Peyer's patch (tissue), 4 donors: Measurements from ENCODE around the gene DHRS3. TPM values are rescaled to one million over a fixed set of nuclear protein-coding genes. Genes with fewer than 3 reads are reported as not detected.

Experiments
- DNase-seq, 3 donors: peaks; one replicate each; pipeline ENCODE4 v3.0.0-alpha.2; 2017 to 2019
- H3K27ac ChIP-seq, 4 donors: fragments of 200-600 bp; sonication (generic); one replicate each; pipeline ENCODE4 v1.5.1; 2016 to 2019
- H3K27me3 ChIP-seq, 2 donors: fragments of 200-600 bp; sonication (generic); one replicate each; pipeline ENCODE4 v1.5.1; 2019
- H3K36me3 ChIP-seq, 3 donors: fragments of 200-600 bp; sonication (generic); one replicate each; pipeline ENCODE4 v1.5.1; 2016 to 2019
- H3K4me1 ChIP-seq, 4 donors: fragments of 200-600 bp; sonication (generic); one replicate each; pipeline ENCODE4 v1.5.1; 2016 to 2019
- H3K4me3 ChIP-seq, 4 donors: fragments of 200-600 bp; sonication (generic); 1 replicate in 3 of 4; 2 replicates in 1 of 4; pipeline ENCODE4 v1.5.1; 2016 to 2019; ENCODE audit warnings: mild to moderate bottlenecking in 1 of 4
- H3K9me3 ChIP-seq, 4 donors: fragments of 200-600 bp; sonication (generic); one replicate each; pipeline ENCODE4 v1.5.1; 2016 to 2019; ENCODE audit warnings: mild to moderate bottlenecking in 1 of 4
- CTCF ChIP-seq, 6 experiments: fragments of 450-650 bp in 4 of 6; fragments of 200-600 bp in 2 of 6; sonication (generic) in 1 of 6; IDR thresholded peaks; one replicate each; pipeline ENCODE4 v1.5.1; 2017 to 2019; ENCODE audit warnings: antibody characterized with exemption in 6 of 6, mild to moderate bottlenecking in 3 of 6, moderate library complexity in 1 of 6
- POLR2A ChIP-seq, 2 donors: fragments of 450-650 bp; IDR thresholded peaks; one replicate each; pipeline ENCODE4 v1.5.1; 2017; ENCODE audit warnings: antibody characterized with exemption in 2 of 2, mild to moderate bottlenecking in 2 of 2, moderate library complexity in 2 of 2
- total RNA-seq, 4 donors: library from RNA; depleted of rRNA; stranded (reverse); fragments of >200 nt; gene quantifications; one replicate each; pipeline ENCODE4 v1.1.0, GENCODE V29; 2016

The DHRS3 gene
- total RNA-seq, 4 donors from 2014 or later: 34.7 to 179 (median 108) TPM

- Histone ChIP-seq H3K27me3 (no peaks in the 10 kb centered on the region), H3K36me3 (no peaks in the 10 kb centered on the region), H3K9me3 (no peaks in the 10 kb centered on the region), H3K4me1 (peaks cover 0 to 32% (median 11%) of the 10 kb centered on the region in 4 donors), H3K4me3 (peak overlapping the region; percentile 53 to 92 (median 70)), H3K27ac (peak overlapping the region; percentile 81 to 96 (median 92))
- DNase-seq: peak; percentile 45 to 89 (median 89)
- peak in 2 of 6 experiments; percentile 36 to 37 for TF ChIP-seq CTCF (IDR thresholded peaks at IDR 0.05)
- TF ChIP-seq POLR2A (IDR thresholded peaks at IDR 0.05): peak in 1 of 2 donors; percentile 59
Observed at GRCh38 chr1:12618965-12619791, 1.2 kb upstream of the DHRS3 start.

DNA sequence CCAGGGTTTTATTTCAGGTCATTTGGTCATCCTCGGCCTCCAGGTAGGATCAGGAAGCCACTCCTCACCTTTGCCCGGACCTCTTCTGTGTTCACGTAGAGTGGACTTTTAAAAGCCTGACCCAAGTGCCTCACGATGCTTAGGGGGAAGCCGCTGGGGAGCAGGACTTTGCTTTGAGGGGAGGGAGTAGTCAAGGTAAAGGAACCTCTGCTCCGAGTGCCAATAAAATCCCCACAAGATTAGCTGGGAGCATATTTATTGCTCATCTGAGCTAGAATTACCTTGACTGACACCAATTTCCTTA, 603 bp upstream of the DHRS3 start:
- Histone ChIP-seq H3K36me3 (no peaks in the 10 kb centered on the region), H3K27me3 (no peaks in the 10 kb centered on the region), H3K4me3 (peak overlapping the region; percentile 53 to 92 (median 70)), H3K4me1 (peaks cover 0 to 37% (median 13%) of the 10 kb centered on the region in 4 donors), H3K9me3 (no peaks in the 10 kb centered on the region), H3K27ac (peak overlapping the region; percentile 81 to 96 (median 92))
- DNase-seq: peak in 2 of 3 donors; percentile 75 to 86
- TF ChIP-seq CTCF (IDR thresholded peaks at IDR 0.05): no peak
- peak in 1 of 2 donors; percentile 6 for TF ChIP-seq POLR2A (IDR thresholded peaks at IDR 0.05)

DNA sequence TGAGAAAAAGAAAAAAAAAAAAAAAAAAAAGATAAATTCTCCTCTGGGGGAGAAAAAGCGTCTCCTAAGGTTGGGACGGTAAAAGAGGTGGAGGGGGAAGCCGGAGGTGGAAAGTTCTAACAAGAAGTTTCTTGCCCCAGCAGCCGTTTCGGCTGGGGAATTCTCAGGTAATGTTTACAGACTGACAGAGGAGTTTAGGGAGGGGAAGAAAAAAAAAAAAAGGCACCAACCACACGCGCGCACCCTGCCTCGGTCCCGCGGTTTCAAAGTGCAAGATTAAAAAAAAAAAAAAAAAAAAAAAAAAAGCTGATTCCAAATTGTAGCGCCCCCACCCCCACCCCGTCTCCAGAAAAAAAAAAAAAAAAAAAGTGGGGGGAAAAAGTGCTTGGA, 504 bp downstream of the DHRS3 start:
- H3K27ac ChIP-seq: peak overlapping the region; percentile 81 to 98 (median 93)
- TF ChIP-seq CTCF (IDR thresholded peaks at IDR 0.05): no peak
- no peak for TF ChIP-seq POLR2A (IDR thresholded peaks at IDR 0.05)
- no peaks in the 10 kb centered on the region for H3K9me3 ChIP-seq
- peaks cover 0 to 4% (median 0%) of the 10 kb centered on the region in 3 donors for H3K36me3 ChIP-seq
- DNase-seq: peak in 1 of 3 donors; percentile 59
- H3K4me3 ChIP-seq: peak overlapping the region; percentile 53 to 92 (median 70)
- peaks cover 0 to 46% (median 13%) of the 10 kb centered on the region in 4 donors for H3K4me1 ChIP-seq
- no peaks in the 10 kb centered on the region for H3K27me3 ChIP-seq

DNA sequence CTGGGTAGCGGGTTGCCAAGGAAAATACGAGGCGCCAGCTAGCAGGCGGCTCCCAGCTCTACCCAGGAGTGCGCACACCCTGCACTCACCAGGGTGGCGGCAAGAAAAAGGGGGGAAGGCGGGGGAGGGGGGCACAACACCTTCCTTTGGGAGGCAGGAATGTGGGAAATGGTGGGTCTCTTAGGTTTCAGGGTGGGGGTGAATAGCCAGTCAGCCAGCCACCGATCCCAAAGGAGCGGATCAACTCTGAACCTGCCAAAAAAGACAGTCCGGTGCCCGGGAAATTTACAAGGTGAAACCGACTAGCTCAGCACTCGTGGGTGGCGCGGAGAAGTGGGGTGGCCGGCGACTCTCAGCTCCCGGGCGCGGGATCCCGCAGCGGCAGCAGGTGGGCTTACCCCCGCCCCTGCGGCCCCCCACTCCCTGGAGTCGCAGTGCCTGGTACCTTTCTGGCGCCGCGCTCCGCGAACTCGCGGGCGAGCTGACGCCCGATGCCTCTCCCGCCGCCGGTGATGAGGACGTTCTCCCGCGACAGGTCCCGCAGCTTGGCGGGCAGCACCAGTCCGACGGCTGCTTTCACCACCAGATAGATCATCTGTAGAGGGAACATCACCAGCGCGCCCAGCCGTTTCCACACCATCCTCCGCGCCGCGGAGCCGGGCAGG, 1.2 kb downstream of the DHRS3 start:
- peak overlapping the region; percentile 81 to 98 (median 93) for H3K27ac ChIP-seq
- TF ChIP-seq CTCF (IDR thresholded peaks at IDR 0.05) (no peak), POLR2A (IDR thresholded peaks at IDR 0.05) (no peak)
- peak in 1 of 3 donors; percentile 69 for DNase-seq
- peak overlapping the region; percentile 53 to 92 (median 70) for H3K4me3 ChIP-seq
- H3K4me1 ChIP-seq: peaks cover 0 to 52% (median 13%) of the 10 kb centered on the region in 4 donors
- H3K36me3 ChIP-seq: peaks cover 0 to 11% (median 0%) of the 10 kb centered on the region in 3 donors
- H3K27me3 ChIP-seq: no peaks in the 10 kb centered on the region
- no peaks in the 10 kb centered on the region for H3K9me3 ChIP-seq

- Histone ChIP-seq H3K27me3 (no peaks in the 10 kb centered on the region), H3K36me3 (peaks cover 0 to 17% (median 0%) of the 10 kb centered on the region in 3 donors), H3K4me3 (peak overlapping the region; percentile 53 to 92 (median 70)), H3K4me1 (peaks cover 0 to 55% (median 13%) of the 10 kb centered on the region in 4 donors), H3K9me3 (no peaks in the 10 kb centered on the region), H3K27ac (peak overlapping the region; percentile 81 to 98 (median 93))
- TF ChIP-seq CTCF (IDR thresholded peaks at IDR 0.05): no peak
- peak; percentile 25 to 54 for TF ChIP-seq POLR2A (IDR thresholded peaks at IDR 0.05)
- peak in 2 of 3 donors; percentile 74 to 84 for DNase-seq
Observed at GRCh38 chr1:12615865-12616708, 1.9 kb downstream of the DHRS3 start.
